ENCODE results near the gene MRPS10.

DNA sequence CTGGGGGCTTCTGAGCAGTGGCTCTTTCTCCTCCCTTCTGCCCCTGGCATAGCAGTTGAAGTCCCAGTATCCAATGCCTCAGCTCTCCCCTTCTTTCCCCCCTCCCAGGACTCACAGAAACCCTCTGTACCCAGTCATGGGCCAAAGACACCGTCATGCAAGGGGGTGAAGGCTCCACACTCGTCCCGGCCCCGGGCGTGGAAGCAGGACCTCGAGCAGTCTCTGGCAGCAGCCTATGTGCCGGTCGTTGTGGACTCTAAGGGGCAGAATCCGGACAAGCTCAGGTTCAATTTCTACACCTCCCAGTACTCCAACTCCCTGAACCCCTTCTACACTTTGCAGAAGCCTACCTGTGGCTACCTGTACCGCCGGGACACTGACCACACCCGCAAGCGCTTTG, 54.8 kb downstream of the MRPS10 start:
- TF ChIP-seq, protein P1, sequence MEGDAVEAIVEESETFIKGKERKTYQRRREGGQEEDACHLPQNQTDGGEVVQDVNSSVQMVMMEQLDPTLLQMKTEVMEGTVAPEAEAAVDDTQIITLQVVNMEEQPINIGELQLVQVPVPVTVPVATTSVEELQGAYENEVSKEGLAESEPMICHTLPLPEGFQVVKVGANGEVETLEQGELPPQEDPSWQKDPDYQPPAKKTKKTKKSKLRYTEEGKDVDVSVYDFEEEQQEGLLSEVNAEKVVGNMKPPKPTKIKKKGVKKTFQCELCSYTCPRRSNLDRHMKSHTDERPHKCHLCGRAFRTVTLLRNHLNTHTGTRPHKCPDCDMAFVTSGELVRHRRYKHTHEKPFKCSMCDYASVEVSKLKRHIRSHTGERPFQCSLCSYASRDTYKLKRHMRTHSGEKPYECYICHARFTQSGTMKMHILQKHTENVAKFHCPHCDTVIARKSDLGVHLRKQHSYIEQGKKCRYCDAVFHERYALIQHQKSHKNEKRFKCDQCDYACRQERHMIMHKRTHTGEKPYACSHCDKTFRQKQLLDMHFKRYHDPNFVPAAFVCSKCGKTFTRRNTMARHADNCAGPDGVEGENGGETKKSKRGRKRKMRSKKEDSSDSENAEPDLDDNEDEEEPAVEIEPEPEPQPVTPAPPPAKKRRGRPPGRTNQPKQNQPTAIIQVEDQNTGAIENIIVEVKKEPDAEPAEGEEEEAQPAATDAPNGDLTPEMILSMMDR (IDR thresholded peaks at IDR 0.05): no peak
- TF ChIP-seq POLR2A (IDR thresholded peaks at IDR 0.05): no peak
